GM19467 (cell line): ENCODE measurements around the gene TRANK1.

ENCODE experiments used
- ATAC-seq: cut with Tn5 transposase; IDR thresholded peaks from one replicate; pipeline ENCODE4 v1.9.1; 2021; ENCODE audit warnings: mild to moderate bottlenecking, moderate library complexity; ENCODE audit not compliant: unreplicated experiment

TRANK1 gene

GRCh38 chr3:36811768-36812167 lies 133.1 kb downstream of the TRANK1 start:
- no peak for ATAC-seq

GRCh38 chr3:36804295-36805055 lies 140.4 kb downstream of the TRANK1 start:
- ATAC-seq, result no peak

DNA sequence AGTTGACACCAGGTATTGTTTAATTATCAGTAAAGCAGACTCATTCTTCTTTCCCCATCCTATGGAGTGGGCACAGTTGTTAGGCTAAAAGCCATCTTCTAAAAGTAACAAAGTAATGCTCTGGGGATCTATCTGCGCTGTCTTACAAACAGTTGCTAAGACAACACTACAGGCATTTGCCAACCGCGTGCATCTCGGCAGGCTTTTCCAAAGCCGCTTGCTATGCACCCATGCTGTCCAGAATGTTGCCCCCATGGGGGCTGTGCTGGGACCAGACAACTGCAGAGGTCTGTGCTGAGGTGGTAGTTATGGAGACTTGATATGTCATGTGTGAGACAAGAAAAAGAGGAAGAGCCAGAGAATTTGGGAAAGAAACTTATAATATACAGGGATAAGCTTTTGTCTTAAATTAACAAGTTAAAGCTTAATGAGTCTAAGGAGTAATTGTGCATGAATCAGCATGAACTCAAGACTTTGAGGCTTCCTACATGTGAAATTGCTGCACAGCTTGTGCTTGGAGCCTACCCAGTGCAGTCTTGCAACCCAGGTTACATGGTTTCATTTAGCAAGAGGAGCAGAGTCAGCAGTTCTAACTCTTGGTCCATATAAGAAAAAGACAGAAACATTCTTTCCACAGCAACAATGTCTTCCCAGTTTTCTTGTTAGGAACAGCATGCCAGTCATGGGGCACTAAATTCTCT lies 141.6 kb downstream of the TRANK1 start:
- ATAC-seq, result no peak

DNA sequence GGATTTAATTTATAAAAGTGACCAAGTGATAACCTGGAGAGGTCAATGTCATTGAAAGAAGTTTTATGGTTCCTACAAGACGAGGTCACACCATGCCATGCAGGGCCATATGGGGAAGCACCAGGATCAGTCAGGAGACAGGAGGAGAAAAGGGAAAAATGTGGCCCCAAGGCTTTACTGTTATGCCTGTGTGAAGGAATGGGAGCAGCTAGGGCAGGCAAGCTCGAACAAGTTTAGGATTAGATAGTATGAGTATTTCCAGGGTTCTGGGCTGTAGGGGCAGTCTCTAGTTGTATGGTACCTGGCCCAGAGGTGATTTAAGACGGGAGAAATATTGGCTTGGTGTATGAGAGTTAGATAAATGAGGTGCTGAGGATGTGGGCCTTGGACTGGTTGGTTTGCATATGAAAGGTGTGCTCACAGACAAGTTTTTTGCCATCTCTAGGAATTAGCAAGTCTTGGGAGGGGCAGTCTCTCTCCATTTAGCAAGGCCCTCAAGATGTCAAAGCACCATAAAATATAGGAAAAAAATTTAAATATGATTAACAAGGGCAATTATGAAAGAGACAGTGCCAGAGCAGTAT lies 144.2 kb downstream of the TRANK1 start:
- no peak for ATAC-seq

DNA sequence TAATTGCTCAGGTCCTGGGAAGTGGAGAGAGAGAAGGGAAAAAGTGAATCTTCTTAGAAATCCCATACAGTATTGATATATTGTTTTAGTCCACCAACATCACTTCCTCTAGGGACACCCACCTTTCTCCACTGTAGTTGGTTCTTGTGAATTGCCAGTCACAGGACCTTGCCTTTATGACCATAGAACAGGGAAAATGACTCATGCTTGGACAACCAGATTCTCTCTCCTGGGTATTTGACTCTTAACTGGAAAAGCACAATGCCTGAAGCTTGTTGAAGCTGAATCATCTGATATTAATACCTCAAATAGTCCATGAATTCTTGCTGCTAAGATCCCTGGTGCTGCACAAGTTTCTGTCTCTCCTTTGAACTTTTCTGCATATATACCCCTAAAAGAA lies 148.0 kb downstream of the TRANK1 start:
- ATAC-seq, result no peak

GRCh38 chr3:36796161-36796560 lies 148.7 kb downstream of the TRANK1 start:
- no peak for ATAC-seq

DNA sequence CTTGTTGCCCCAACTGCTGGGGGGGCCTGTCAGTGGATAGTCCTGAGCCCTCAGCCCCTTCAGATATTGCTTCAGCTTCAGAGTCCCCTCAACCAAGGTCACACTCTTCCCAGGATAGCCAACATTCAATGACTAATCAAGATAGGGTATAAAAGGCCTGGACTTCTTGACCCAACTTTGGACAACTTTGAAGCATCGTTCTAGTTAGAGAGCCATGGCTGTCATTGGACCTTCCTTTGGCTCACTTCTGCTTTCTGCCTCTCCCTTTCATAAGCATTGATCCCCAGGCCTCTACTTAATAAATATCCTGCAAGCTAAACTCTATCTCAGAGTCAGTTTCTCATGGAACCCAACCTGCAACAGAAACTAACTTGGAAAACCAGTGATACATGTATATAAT lies 149.2 kb downstream of the TRANK1 start:
- ATAC-seq, result no peak

- ATAC-seq, result no peak
Measured at GRCh38 chr3:36792342-36792741, 152.5 kb downstream of the TRANK1 start.

DNA sequence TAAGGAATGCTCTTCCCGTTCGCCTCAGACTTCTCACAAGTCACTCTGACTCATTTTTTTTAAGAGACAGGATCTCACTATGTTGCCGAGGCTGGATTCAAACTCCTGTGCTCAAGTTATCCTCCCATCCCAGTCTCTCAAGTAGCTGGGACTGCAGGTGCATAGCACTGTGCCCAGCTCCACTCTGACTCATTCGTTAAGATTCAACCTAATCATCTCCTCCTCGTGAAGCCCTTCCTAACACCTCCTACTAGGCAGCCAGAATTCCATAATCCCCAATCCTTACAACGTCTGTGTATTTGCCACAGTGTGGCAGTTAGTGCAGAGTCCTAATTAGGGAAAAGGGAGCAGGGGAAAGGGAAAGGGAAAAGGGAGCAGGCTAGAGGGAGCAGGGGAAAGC lies 154.1 kb downstream of the TRANK1 start:
- no peak for ATAC-seq

GRCh38 chr3:36786921-36787890 lies 157.6 kb downstream of the TRANK1 start:
- no peak for ATAC-seq

DNA sequence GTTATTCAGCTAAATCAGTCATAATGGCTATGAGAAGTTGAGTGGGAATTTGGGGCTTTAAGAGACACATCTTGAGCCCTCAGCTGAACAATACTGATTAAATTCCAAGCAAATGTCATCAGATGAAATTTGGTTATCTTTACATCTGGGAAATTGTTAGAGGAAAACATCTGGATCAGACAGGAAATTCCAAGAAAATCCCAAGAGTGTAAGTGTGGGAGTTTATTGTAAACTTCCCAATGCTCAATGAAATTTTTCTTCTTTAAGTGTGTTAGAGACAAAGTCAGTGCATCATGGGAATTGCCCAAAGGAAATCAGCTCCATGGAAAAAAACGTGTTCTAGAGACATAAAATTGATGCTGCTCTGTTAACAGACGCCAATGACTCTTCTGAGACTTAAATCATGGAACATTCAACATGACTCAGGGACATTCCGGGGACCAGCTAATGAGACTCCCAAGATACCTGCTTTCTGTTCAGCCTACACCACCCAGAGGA lies 160.7 kb downstream of the TRANK1 start:
- ATAC-seq, result no peak

- ATAC-seq, result peak; percentile 68
Measured at GRCh38 chr3:36777424-36778218, 167.2 kb downstream of the TRANK1 start.
